ENCODE results near the gene CALML5.

Gene CALML5

DNA sequence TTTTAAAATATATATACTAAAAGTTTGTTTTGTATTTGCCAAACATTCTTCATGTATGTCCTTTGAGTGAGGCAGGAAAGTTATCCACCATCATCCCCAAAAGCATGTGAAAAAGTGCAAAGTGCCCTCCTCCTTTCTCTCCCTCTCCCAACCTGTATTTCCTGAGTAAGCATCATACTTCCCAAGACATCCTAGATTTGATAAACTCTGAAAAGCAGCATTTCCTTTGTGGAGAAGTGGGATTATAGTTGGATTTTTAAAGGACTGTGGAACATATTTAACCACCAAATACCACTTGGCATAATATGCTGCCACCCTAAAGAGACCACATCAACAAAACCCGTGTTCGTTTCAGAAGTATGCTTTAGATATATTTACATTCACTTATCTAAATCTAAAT is 50.1 kb downstream of the CALML5 start:
- Histone ChIP-seq H3K27ac (ENCODE audit: low read length) (no peak overlapping the region), H3K4me1 (ENCODE audit: control insufficient read depth, insufficient read depth, low read length) (no peaks in the 10 kb centered on the region; the same call in 1 of the 2 replicates), H3K27me3 (ENCODE audit: control insufficient read depth, insufficient read depth, low read length) (no peaks in the 10 kb centered on the region), H3K36me3 (ENCODE audit: control insufficient read depth, insufficient read depth, low read length) (peaks cover 10% of the 10 kb centered on the region; the same call in 1 of the 2 replicates), H3K4me3 (ENCODE audit: low read length) (no peak overlapping the region), H3K9me3 (ENCODE audit: control insufficient read depth, insufficient read depth, low read length) (no peaks in the 10 kb centered on the region)
- no CpG with 5 or more reads among the region's 2 CpGs for WGBS (ENCODE audit: insufficient coverage, insufficient read length)
- no peak for DNase-seq (ENCODE audit: low read depth, low spot score)
